NCI-H748 (cell line): ENCODE data around the gene STPG1.
A peak's percentile ranks its signal among the peaks of the same experiment; 100 is the strongest.

Experiments
- DNase-seq: peaks from one replicate; lab custom pipeline; 2025; ENCODE audit not compliant: unreplicated experiment; lab: John Stamatoyannopoulos, UW

The STPG1 gene

DNA sequence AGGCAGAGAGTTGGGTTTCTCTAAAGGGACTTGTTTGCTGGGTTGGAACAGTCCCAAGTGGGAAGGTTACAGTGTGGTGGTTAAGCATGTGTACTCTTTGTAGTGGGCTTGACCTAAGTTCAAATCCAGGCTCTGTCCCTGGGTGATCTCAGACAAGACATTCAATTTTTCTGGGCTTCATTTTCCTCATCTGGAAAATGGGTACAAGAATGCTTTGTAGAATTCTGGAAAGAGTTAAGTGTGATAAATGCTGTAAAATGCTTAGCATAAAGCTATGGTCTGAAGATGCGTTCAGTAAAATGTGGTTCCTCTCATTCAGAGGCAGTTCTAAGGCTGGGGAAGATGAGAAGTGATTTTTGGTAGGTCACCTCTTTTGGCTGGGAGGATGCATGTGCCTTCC, 93.6 kb downstream of the STPG1 start:
- no peak for DNase-seq

DNA sequence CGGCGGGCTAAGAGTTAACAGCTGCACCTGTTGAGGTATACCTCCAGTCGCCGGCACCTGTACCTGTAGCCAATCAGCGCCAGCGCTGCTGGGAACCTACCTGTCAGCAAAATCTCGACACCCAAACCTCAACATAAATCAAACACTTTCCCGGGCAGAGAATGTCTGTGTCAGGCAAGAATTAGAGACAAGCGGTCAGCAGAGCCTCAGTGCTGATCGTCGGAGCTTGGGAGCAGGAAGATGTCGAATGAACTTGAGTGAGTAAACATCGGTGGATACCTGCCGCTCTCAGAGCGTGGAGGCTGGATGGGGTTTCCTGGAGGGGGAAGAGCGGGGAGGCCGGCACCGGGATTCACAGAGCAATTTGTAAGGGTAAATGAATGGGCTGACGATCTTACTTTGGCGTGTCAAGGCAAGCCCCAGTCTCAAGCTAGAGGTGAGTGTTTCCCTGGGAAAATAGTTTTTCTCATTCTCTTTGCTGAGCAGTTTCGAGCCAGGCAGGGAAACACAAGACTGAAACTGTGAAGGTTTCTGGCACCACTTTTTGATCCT, 94.2 kb downstream of the STPG1 start, which contains the start of gene GRHL3:
Gene GRHL3 (plus strand): TSS at position 46 of the 552 bp plus-strand sequence. CDS start 195 bp downstream, at position 241.
- peak; percentile 81 for DNase-seq

DNA sequence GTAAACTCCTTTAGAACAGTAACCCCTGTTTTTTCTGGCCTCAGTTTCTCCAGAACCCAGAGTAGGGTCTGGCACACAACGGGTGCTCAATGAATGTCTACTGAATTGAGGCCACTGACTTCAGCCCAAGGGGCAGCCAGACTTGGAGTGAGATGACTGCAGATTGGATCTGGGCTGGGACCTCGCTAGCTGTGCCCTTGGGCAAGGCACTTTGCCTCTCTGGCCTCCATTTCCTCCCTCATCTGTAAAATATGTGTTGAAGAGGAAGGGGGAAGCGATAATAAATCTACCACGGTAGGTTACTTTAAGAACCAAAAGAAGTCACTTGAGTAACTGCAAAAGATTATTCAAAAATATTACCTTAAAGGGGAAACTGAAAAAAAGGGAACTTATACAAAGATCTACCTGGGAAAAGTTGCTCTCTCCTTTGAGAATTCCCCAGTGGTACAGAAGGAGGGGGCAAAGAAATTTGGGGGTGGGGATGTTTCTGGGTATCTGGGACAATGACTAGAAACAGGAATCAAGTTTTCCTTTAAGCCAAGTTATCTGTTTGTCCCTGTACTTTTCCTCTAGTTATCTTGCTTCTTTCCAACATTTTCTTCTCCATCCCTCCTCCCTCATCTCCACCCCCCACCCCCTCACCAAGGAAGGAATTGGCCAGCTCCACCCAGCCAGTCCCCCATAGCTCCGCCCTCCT, 94.8 kb downstream of the STPG1 start:
- DNase-seq: no peak

DNA sequence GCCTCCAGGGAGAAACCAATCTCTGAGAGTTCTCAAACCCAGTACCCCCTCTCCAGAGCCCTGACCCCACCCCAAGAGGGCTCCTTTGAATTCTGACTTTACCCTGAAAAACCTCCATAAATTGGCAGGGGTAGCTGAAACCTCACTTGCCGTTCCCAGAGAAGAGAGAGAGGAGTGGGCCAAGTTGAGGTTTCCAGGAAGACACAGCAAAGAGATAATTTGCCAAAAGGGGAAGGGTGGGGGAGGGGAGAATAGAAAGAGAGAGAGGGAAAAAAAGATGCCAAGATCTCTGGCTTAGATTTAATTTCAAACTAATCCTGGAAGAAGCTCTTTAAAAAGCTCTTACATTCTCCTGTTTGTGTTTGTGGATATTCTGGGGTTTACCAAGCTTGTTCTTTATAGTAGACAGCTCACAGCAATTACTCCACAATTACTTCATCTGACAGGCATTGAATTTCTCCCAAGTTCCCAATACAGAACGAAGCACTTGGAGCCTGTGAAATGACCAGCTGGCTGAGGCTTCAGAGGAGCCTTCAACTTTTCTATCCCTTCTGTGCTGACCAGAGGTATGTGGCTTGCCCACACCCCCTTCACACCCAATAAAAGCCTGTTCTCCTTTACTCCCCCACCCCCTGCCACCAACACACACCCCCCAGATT, 95.5 kb downstream of the STPG1 start:
- DNase-seq: no peak

DNA sequence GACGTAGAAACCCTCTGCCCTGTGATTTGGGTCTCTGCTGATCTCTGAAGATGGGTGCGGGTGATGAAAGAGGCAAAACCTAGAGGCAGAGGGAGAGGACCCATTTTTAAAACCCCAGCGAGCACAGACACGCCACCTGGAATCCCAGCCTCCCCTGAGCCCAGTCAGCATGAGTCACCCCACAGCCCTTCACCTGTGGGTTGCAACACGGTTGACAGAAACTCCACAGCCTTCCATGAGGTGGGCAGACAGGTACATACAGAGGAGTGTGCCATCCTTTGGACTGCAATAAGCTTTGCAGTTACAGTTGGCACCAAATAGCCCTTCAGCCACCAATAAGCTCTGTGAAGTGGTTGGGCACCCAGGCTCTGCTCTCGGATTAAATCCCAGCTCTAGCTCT, 96.5 kb downstream of the STPG1 start:
- no peak for DNase-seq

DNA sequence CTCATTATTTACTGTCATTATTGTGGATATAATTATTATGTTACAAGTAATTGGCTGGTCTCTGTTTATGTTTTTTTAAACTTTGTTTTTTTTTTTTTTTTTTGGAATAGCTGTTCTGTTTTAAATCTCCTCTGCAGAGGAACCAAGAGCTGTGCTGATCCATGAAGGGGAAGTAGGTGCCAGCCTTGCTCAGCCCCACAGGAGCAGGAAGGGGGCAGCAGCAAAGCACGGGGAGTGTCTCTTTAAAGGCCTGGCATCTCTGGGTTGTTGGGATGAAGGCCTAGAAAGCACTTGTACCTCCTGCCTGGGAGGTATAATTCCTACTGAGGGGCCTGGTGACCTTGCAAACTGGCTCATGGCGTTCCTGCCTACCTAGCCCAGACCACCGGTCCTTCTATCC, 96.9 kb downstream of the STPG1 start:
- no peak for DNase-seq

DNA sequence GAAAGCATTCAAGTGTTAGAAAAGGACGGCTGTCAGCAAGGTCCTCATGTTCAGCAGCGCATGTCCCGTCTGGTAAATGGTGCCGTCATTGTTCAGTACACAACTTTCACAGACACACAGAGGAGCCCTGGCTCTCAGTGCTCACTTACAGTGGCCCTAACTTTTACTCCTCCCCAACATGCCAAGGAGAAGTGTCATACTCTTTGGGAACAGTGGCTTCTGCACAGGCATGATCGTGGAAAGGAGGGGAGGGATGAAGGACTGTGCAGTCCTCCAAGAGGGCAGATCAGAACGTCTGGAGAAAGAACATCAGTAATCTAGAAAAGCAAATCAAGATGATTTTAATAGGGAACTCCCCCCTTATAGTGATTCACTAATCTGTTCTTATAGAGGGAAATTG, 98.2 kb downstream of the STPG1 start:
- DNase-seq: no peak

DNA sequence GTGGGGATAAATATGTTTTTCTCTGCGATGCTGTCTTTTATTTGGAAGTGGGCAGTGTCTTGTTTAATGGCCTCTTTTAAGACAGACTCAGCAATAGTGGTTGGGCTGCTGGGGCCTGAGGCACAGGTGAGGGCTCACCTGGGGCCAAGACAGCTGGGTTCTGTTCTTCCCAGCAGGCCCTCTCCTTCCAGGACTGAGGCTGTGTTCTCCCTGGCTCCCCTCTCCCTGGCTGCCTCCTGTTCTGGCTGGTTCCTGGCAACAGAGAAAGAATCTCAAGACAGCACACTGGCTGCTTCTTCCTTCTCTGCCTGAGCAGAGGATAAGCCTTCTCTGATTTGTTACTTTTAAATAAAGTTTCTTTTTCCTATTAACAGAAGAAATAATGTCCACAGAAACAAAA, 101.8 kb downstream of the STPG1 start:
- DNase-seq: no peak

DNA sequence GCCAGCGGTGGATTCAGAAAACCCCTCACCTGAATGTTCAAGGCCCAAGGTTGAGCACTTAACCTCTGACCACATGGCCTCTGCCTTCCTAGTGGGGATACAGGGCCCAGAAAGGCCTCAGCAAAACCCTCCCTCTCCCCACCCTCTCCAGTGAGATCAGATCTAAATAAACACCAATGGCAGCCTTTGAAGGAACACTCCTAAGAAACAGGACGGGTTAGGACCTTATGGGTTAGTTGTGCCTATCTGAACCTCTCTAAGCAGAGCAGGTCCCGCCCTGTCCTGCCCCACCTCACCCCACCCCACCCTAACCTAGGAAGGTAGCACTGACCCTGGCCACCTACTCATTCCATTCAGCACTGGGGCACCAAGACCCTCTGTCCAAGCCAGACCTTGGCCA, 102.3 kb downstream of the STPG1 start:
- DNase-seq: no peak

DNA sequence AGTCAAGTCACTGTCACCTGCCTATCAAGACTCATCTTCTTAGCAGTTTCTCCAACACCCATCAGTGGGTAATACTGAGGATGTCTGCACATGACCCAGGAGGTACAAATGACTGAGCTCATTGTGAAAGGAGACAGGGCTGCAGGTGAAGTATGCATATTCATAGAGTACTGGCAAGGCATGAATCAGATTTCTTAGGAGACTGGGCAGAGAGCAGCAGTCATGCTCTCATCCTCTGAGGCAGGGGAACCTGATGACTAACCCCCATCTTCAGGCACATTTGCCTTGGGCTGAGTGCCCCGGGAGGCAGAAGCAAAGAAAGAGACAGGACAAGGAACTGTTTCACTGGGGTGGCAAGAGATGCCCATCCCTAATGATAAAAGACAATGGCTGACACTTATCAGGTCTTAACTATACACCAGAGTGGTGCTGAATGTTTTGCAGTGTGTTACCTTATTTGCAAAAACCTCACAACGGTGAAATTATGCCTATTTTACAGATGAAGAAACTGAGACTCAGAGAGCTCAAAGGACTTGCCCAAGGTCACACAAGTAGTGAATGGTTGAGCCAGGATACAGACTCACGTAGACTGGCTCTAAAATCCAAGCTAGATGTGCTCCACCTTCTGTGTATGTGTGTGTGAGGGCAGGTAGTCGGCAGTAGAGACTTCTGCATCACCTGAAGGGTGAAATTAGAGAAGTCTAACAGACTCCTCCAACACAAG, 103.7 kb downstream of the STPG1 start:
- no peak for DNase-seq

DNA sequence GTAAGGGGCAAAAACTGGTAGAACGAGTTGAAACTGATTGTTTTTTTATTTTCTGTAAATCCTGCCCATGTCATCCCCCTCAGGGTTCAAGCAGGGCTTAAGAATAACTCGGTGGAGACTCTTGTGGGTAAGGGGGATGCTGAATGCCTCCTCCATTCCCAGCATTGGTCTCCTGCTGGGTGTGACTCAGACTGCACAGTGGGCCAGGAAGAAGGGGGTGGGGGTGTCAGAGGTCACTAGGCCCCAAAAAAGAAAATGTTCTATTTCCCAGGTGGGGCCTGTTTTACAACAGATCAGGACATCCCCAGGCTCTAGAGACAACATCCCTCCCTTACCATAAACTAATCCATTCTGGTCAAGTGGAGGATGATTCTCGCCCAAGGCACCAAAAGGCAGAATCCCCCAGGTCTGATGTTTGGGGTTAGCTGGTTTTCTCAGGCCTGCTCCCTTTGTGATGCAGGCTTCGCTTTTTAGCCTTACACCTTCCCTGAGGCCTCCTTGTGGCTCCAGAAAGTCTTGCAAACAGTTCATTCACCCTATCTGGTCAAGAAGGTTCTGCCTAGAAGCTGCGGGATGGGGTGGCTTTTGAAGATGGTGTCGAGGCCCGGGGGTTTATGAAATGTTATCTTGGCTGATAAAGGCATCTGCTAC, 105.1 kb downstream of the STPG1 start:
- no peak for DNase-seq
